Breast epithelium (tissue), 3 donors: ENCODE measurements around the gene CTNNBL1.

Experiments
- POLR2A ChIP-seq: fragments of 450-650 bp; IDR thresholded peaks from one replicate; pipeline ENCODE4 v1.6.1; 2016; ENCODE audit warnings: antibody characterized with exemption, mild to moderate bottlenecking, moderate library complexity
- TF ChIP-seq, protein P1 (sequence below), 3 donors: fragments of 450-650 bp; IDR thresholded peaks; one replicate each; pipeline ENCODE4 v1.5.1; 2016 to 2017; ENCODE audit warnings: antibody characterized with exemption in 3 of 3, mild to moderate bottlenecking in 3 of 3, moderate library complexity in 3 of 3

GRCh38 chr20:37885042-37885441, 191.2 kb downstream of the CTNNBL1 start:
- TF ChIP-seq, protein P1, sequence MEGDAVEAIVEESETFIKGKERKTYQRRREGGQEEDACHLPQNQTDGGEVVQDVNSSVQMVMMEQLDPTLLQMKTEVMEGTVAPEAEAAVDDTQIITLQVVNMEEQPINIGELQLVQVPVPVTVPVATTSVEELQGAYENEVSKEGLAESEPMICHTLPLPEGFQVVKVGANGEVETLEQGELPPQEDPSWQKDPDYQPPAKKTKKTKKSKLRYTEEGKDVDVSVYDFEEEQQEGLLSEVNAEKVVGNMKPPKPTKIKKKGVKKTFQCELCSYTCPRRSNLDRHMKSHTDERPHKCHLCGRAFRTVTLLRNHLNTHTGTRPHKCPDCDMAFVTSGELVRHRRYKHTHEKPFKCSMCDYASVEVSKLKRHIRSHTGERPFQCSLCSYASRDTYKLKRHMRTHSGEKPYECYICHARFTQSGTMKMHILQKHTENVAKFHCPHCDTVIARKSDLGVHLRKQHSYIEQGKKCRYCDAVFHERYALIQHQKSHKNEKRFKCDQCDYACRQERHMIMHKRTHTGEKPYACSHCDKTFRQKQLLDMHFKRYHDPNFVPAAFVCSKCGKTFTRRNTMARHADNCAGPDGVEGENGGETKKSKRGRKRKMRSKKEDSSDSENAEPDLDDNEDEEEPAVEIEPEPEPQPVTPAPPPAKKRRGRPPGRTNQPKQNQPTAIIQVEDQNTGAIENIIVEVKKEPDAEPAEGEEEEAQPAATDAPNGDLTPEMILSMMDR (IDR thresholded peaks at IDR 0.05): no peak
- TF ChIP-seq POLR2A: no peak
